Breast epithelium (tissue), 3 donors: Measurements from ENCODE around the gene WNT7B.

Source experiments
- POLR2A ChIP-seq: fragments of 450-650 bp; IDR thresholded peaks from one replicate; pipeline ENCODE4 v1.6.1; 2016; ENCODE audit warnings: antibody characterized with exemption, mild to moderate bottlenecking, moderate library complexity
- POLR2AphosphoS5 ChIP-seq, 3 donors: sonication (generic); formaldehyde crosslinking; IDR thresholded peaks; one replicate each; pipeline ENCODE4 v1.6.1; 2017; ENCODE audit warnings: antibody characterized with exemption in 3 of 3
- TF ChIP-seq, protein P1 (sequence below), 3 donors: fragments of 450-650 bp; IDR thresholded peaks; one replicate each; pipeline ENCODE4 v1.5.1; 2016 to 2017; ENCODE audit warnings: antibody characterized with exemption in 3 of 3, mild to moderate bottlenecking in 3 of 3, moderate library complexity in 3 of 3

DNA sequence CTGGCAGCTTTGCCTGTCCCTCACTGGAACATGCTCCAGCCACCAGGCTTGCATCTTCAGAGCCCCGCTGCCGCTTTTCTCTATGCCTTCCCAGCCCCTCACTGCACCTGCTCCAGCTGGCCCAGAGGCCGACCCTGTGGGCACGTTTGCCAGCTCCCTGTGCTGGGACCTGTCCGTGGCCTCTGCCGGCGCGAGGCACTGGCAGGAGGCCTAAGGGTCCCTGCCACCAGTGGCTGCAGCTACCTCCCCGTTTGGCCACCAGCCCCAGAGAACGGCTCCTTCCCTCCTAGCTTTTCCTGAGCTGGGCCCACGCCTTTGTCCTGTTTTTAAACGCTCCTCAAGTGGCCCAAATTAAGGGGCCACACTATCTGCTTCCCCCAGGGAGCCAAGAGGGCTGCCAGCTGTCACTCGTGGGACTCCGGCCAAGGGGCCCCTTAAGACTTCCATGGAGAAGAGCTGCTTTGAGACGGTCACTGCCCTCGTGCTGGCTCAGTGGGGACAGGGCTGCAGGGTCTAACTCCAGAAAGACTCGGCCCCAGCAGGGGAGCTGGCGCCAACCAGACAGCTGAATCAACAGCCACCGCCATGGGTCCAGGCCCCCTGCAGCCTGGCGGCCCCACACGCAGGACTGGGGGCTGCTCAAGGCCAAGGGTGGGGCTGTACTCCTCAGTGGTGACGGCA is 24.6 kb upstream of the WNT7B start:
- TF ChIP-seq, protein P1, sequence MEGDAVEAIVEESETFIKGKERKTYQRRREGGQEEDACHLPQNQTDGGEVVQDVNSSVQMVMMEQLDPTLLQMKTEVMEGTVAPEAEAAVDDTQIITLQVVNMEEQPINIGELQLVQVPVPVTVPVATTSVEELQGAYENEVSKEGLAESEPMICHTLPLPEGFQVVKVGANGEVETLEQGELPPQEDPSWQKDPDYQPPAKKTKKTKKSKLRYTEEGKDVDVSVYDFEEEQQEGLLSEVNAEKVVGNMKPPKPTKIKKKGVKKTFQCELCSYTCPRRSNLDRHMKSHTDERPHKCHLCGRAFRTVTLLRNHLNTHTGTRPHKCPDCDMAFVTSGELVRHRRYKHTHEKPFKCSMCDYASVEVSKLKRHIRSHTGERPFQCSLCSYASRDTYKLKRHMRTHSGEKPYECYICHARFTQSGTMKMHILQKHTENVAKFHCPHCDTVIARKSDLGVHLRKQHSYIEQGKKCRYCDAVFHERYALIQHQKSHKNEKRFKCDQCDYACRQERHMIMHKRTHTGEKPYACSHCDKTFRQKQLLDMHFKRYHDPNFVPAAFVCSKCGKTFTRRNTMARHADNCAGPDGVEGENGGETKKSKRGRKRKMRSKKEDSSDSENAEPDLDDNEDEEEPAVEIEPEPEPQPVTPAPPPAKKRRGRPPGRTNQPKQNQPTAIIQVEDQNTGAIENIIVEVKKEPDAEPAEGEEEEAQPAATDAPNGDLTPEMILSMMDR (IDR thresholded peaks at IDR 0.05): no peak
- no peak for TF ChIP-seq POLR2A
- no peak for TF ChIP-seq POLR2AphosphoS5 (IDR thresholded peaks at IDR 0.05)
